ENCODE measurements around the gene NOLC1. TPM values are rescaled to one million over a fixed set of nuclear protein-coding genes. Genes with fewer than 3 reads are reported as not detected.

NOLC1 gene
- total RNA-seq, 2 donors from 2014 or later: 92.0 to 93.5 TPM

DNA sequence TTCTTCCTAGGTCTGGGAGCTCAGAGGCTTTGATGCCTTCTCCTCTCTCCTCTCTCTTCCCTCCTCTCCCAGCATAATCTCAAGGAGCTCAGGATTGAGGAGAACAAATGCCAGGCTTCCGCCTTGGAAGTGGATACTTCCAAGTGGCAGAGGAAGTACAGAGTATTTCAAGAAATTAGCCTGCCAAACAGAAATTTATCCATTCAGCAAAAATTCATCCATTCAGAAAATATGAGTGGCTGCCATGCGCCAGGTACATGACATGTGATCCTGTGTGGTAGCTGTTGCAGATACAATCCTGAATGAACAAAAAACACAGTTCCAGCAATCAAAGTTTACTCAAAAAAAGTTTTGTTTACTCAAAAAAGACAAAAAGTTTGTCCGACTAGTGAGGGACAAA is 18.4 kb downstream of the NOLC1 start:
- no peaks in the 10 kb centered on the region for H3K4me1 ChIP-seq (ENCODE audit: control insufficient read depth, insufficient read depth, low read length)
- H3K9me3 ChIP-seq (ENCODE audit: control insufficient read depth, low read length): no peaks in the 10 kb centered on the region
- peaks cover 4% of the 10 kb centered on the region for H3K27me3 ChIP-seq (ENCODE audit: control insufficient read depth, insufficient read depth, low read length, poor library complexity, severe bottlenecking)
- Mint-ChIP-seq H3K4me3 (no peak overlapping the region), H3K27ac (no peak overlapping the region), H3K36me3 (ENCODE audit: low read depth) (no peaks in the 10 kb centered on the region), H3K4me1 (no peaks in the 10 kb centered on the region), H3K9me3 (no peaks in the 10 kb centered on the region), H3K27me3 (ENCODE audit: insufficient read depth) (peaks cover 21% of the 10 kb centered on the region)
- no peak overlapping the region for H3K9ac ChIP-seq (ENCODE audit: extremely low read depth, low read length, poor library complexity, severe bottlenecking)
- WGBS, 2 experiments (ENCODE audit: insufficient coverage in 1 of 2, insufficient read length in 1 of 2): 40 to 83% methylated on average over 1 to 3 of the region's 3 CpGs
- DNase-seq: no peak
- TF ChIP-seq, protein P1, sequence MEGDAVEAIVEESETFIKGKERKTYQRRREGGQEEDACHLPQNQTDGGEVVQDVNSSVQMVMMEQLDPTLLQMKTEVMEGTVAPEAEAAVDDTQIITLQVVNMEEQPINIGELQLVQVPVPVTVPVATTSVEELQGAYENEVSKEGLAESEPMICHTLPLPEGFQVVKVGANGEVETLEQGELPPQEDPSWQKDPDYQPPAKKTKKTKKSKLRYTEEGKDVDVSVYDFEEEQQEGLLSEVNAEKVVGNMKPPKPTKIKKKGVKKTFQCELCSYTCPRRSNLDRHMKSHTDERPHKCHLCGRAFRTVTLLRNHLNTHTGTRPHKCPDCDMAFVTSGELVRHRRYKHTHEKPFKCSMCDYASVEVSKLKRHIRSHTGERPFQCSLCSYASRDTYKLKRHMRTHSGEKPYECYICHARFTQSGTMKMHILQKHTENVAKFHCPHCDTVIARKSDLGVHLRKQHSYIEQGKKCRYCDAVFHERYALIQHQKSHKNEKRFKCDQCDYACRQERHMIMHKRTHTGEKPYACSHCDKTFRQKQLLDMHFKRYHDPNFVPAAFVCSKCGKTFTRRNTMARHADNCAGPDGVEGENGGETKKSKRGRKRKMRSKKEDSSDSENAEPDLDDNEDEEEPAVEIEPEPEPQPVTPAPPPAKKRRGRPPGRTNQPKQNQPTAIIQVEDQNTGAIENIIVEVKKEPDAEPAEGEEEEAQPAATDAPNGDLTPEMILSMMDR (conservative IDR thresholded peaks at IDR 0.05): no peak
- H3K36me3 ChIP-seq (ENCODE audit: control insufficient read depth, insufficient read depth, low read length): no peaks in the 10 kb centered on the region
- H3K27ac ChIP-seq (ENCODE audit: low read depth, low read length): no peak overlapping the region
- H3K4me3 ChIP-seq (ENCODE audit: low read length): no peak overlapping the region

DNA sequence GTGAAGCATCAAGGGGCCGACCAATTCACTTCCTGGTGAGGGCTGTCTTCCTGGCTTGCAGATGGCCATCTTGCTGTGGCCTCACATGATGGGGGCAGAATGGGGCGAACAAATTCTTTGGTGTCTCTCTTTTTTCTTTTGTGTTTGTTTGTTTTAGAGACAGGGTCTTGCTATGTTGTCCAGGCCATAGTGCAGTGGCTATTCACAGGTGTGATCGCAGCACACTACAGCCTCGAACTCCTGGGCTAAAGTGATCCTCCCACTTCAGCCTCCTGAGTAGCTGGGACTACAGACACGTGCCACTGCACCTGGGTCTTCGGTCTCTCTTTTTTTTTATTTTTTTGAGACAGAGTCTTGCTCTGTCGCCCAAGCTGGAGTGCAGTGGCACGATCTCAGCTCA is 20.1 kb downstream of the NOLC1 start:
- Histone ChIP-seq H3K4me1 (ENCODE audit: control insufficient read depth, insufficient read depth, low read length) (no peaks in the 10 kb centered on the region), H3K27ac (ENCODE audit: low read depth, low read length) (no peak overlapping the region), H3K9ac (ENCODE audit: extremely low read depth, low read length, poor library complexity, severe bottlenecking) (no peak overlapping the region), H3K4me3 (ENCODE audit: low read length) (no peak overlapping the region), H3K9me3 (ENCODE audit: control insufficient read depth, low read length) (no peaks in the 10 kb centered on the region), H3K27me3 (ENCODE audit: control insufficient read depth, insufficient read depth, low read length, poor library complexity, severe bottlenecking) (peaks cover 4% of the 10 kb centered on the region), H3K36me3 (ENCODE audit: control insufficient read depth, insufficient read depth, low read length) (no peaks in the 10 kb centered on the region)
- DNase-seq: no peak
- no peak overlapping the region for H3K27ac Mint-ChIP-seq
- TF ChIP-seq, protein P1 (conservative IDR thresholded peaks at IDR 0.05): no peak
- H3K27me3 Mint-ChIP-seq (ENCODE audit: insufficient read depth): peaks cover 21% of the 10 kb centered on the region
- no peaks in the 10 kb centered on the region for H3K36me3 Mint-ChIP-seq (ENCODE audit: low read depth)
- no peaks in the 10 kb centered on the region for H3K4me1 Mint-ChIP-seq
- no peak overlapping the region for H3K4me3 Mint-ChIP-seq
- no peaks in the 10 kb centered on the region for H3K9me3 Mint-ChIP-seq
- 78 to 90% methylated on average over 7 to 8 of the region's 8 CpGs for WGBS, 2 experiments (ENCODE audit: insufficient coverage in 1 of 2, insufficient read length in 1 of 2)

DNA sequence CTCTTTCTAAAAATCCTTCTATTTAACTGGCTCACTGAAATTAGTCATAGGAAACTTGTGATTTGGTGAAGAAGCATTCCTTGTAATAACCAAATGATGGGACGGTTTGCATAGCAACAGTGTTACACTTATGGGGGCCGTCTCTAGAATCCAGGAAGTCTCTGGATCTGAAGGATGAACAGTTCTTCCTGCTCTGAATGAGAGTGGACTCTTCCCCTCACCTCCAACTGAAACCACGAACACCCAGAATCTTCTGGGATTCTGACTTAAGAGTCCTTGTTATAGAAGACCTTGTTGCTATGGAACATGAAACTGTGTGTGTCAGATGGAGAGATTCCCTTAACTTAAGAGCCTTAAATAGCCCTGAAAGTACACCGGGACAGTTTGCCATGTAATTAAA is 23.2 kb downstream of the NOLC1 start:
- no peaks in the 10 kb centered on the region for H3K9me3 ChIP-seq (ENCODE audit: control insufficient read depth, low read length)
- no peaks in the 10 kb centered on the region for H3K27me3 ChIP-seq (ENCODE audit: control insufficient read depth, insufficient read depth, low read length, poor library complexity, severe bottlenecking)
- no peaks in the 10 kb centered on the region for H3K9me3 Mint-ChIP-seq
- no peaks in the 10 kb centered on the region for H3K4me1 Mint-ChIP-seq
- 89 to 93% methylated on average over 2 to 4 of the region's 4 CpGs for WGBS, 2 experiments (ENCODE audit: insufficient coverage in 1 of 2, insufficient read length in 1 of 2)
- H3K36me3 Mint-ChIP-seq (ENCODE audit: low read depth): no peaks in the 10 kb centered on the region
- H3K27ac ChIP-seq (ENCODE audit: low read depth, low read length): no peak overlapping the region
- no peaks in the 10 kb centered on the region for H3K4me1 ChIP-seq (ENCODE audit: control insufficient read depth, insufficient read depth, low read length)
- H3K4me3 Mint-ChIP-seq: no peak overlapping the region
- no peak overlapping the region for H3K4me3 ChIP-seq (ENCODE audit: low read length)
- no peaks in the 10 kb centered on the region for H3K36me3 ChIP-seq (ENCODE audit: control insufficient read depth, insufficient read depth, low read length)
- no peak overlapping the region for H3K9ac ChIP-seq (ENCODE audit: extremely low read depth, low read length, poor library complexity, severe bottlenecking)
- no peak for DNase-seq
- H3K27me3 Mint-ChIP-seq (ENCODE audit: insufficient read depth): peaks cover 12% of the 10 kb centered on the region
- no peak overlapping the region for H3K27ac Mint-ChIP-seq
- TF ChIP-seq, protein P1 (conservative IDR thresholded peaks at IDR 0.05): no peak
